Omental fat pad (tissue), 4 donors: ENCODE data around the gene KLK6. TPM values are rescaled to one million over a fixed set of nuclear protein-coding genes. Genes with fewer than 3 reads are reported as not detected.

ENCODE experiments used
- ATAC-seq: fragments of 150-250 bp; one replicate; pipeline ENCODE4 v1.9.1; 2016; ENCODE audit warnings: mild to moderate bottlenecking, moderate library complexity; ENCODE audit not compliant: low FRiP score
- DNase-seq: peaks from one replicate; pipeline ENCODE4 v3.0.0-alpha.2; 2019; ENCODE audit warnings: low spot score
- CTCF ChIP-seq, 3 donors: fragments of 450-650 bp; IDR thresholded peaks; one replicate each; pipeline ENCODE4 v1.5.1; 2016 to 2017; ENCODE audit warnings: antibody characterized with exemption in 3 of 3, mild to moderate bottlenecking in 3 of 3, moderate library complexity in 2 of 3
- total RNA-seq, 4 donors: library from RNA; depleted of rRNA; stranded (reverse); fragments of >200 nt; gene quantifications; one replicate each; pipeline ENCODE4 v1.1.0, GENCODE V29; 2016

KLK6 gene
- total RNA-seq, 4 donors from 2014 or later, result not detected

GRCh38 chr19:50968716-50969412 lies 527 bp downstream of the KLK6 start:
- no peak for DNase-seq
- TF ChIP-seq CTCF (IDR thresholded peaks at IDR 0.05), result no peak
- ATAC-seq, result peak; percentile 21

GRCh38 chr19:50967929-50968715 lies 1.3 kb downstream of the KLK6 start:
- no peak for TF ChIP-seq CTCF (IDR thresholded peaks at IDR 0.05)
- peak; percentile 27 for ATAC-seq
- DNase-seq, result no peak

GRCh38 chr19:50964266-50964665 lies 5.1 kb downstream of the KLK6 start:
- no peak for TF ChIP-seq CTCF (IDR thresholded peaks at IDR 0.05)
- ATAC-seq (no peak), DNase-seq (no peak)

GRCh38 chr19:50963381-50963780 lies 6.0 kb downstream of the KLK6 start:
- DNase-seq, result no peak
- ATAC-seq, result no peak
- no peak for TF ChIP-seq CTCF (IDR thresholded peaks at IDR 0.05)

GRCh38 chr19:50962245-50962644 lies 7.1 kb downstream of the KLK6 start:
- no peak for TF ChIP-seq CTCF (IDR thresholded peaks at IDR 0.05)
- DNase-seq, result no peak
- ATAC-seq, result no peak

GRCh38 chr19:50959731-50960500 lies 9.5 kb downstream of the KLK6 start:
- ATAC-seq (no peak), DNase-seq (no peak)
- TF ChIP-seq CTCF (IDR thresholded peaks at IDR 0.05), result no peak
